Activated CD4-positive, alpha-beta memory T cell treated with anti-CD3 and anti-CD28 coated beads, Interleukin-2, amount 10 ng/mL, durations not matched to agents 7 days and 5 days (primary cell): ENCODE results near the gene OSBPL3. TPM values are rescaled to one million over a fixed set of nuclear protein-coding genes. Genes with fewer than 3 reads are reported as not detected.

Experiments used
- CTCF ChIA-PET: fragments of 350-600 bp; sonication (Branson Sonifier 250); formaldehyde crosslinking; loops from one replicate; lab custom pipeline; 2021; ENCODE audit warnings: antibody characterized with exemption, inconsistent platforms; lab: Charles Lee
- POLR2A ChIA-PET: fragments of 350-600 bp; sonication (Branson Sonifier 250); formaldehyde crosslinking; loops from one replicate; lab custom pipeline; 2021; ENCODE audit warnings: antibody characterized with exemption; lab: Charles Lee
- DNase-seq: peaks from one replicate; pipeline ENCODE4 v3.0.0-alpha.2; 2020
- H3K27ac Mint-ChIP-seq: one replicate; pipeline ENCODE4 v1.8.0; 2021; ENCODE audit warnings: mild to moderate bottlenecking, mixed read lengths
- H3K27me3 Mint-ChIP-seq: one replicate; pipeline ENCODE4 v1.8.0; 2021; ENCODE audit warnings: mixed read lengths
- H3K36me3 Mint-ChIP-seq: one replicate; pipeline ENCODE4 v1.8.0; 2021; ENCODE audit warnings: low read depth, mixed read lengths
- H3K4me1 Mint-ChIP-seq: one replicate; pipeline ENCODE4 v1.8.0; 2021; ENCODE audit warnings: mixed read lengths
- H3K4me3 Mint-ChIP-seq: one replicate; pipeline ENCODE4 v1.8.0; 2021; ENCODE audit warnings: mild to moderate bottlenecking, mixed read lengths
- H3K9me3 Mint-ChIP-seq: one replicate; pipeline ENCODE4 v1.8.0; 2021; ENCODE audit warnings: mixed read lengths
- total RNA-seq, 2 experiments: library from RNA; stranded (reverse); gene quantifications; one replicate each; pipeline ENCODE4 v1.2.3, GENCODE V29; 2021

Gene OSBPL3
- total RNA-seq, 2 experiments from 2014 or later = 90.3 to 99.9 TPM

DNA sequence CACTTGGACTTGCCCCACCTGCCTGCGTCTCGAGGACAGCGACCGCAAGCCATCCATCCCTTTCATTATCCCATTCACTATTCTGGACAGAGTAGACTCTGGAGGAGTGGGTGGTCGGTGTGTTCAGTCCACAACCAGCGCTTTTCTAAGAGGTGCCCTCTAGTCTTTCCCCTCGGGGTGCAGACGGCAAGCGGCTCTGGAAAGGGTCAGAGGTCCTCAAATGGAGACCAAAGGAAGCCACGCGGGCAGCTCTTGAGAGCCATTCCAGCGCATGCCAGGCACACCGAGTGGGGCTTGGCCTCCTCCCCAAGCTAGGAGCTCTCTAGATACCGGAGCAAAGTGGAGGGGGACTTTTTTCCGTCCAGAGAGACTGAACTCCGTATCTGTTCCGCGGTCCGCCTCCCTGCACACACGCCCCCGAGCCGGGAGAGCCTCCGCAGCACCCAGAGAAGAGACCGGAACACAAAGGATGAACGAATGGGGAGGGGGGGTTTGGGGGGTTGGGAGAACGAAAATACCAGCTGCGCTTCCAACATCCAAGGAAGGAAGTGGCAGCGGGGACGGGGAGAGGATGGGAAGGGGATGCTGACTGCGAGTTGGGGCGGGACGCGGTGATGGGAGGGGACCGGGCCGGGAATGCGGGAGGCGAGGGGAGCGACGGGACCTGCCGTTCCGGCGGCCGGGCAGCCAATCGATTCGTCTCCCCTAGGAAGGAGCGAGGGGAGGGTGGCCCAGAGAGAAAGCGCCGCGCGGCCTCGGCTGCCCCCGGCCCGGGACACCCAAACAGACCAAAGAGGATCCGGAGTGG, 223.2 kb downstream of the OSBPL3 start:
- peak; percentile 23 for DNase-seq
- ChIA-PET CTCF (interaction anchor here (0.6 to 1.3 kb wide), 3 partner anchors 88 to 368 kb away, joined by 3 read pairs; partner anchors contain the start of gene CYCS), POLR2A (interaction anchor here (1.2 to 1.9 kb wide), 4 partner anchors 13 to 368 kb away, joined by 4 to 10 read pairs (median 4); partner anchors contain the start of gene CYCS)
- H3K4me1 Mint-ChIP-seq = peaks cover 25% of the 10 kb centered on the region
- H3K4me3 Mint-ChIP-seq = peak overlapping the region; percentile 74
- no peaks in the 10 kb centered on the region for H3K9me3 Mint-ChIP-seq
- peaks cover 69% of the 10 kb centered on the region for H3K27me3 Mint-ChIP-seq
- H3K36me3 Mint-ChIP-seq = no peaks in the 10 kb centered on the region
- no peak overlapping the region for H3K27ac Mint-ChIP-seq

DNA sequence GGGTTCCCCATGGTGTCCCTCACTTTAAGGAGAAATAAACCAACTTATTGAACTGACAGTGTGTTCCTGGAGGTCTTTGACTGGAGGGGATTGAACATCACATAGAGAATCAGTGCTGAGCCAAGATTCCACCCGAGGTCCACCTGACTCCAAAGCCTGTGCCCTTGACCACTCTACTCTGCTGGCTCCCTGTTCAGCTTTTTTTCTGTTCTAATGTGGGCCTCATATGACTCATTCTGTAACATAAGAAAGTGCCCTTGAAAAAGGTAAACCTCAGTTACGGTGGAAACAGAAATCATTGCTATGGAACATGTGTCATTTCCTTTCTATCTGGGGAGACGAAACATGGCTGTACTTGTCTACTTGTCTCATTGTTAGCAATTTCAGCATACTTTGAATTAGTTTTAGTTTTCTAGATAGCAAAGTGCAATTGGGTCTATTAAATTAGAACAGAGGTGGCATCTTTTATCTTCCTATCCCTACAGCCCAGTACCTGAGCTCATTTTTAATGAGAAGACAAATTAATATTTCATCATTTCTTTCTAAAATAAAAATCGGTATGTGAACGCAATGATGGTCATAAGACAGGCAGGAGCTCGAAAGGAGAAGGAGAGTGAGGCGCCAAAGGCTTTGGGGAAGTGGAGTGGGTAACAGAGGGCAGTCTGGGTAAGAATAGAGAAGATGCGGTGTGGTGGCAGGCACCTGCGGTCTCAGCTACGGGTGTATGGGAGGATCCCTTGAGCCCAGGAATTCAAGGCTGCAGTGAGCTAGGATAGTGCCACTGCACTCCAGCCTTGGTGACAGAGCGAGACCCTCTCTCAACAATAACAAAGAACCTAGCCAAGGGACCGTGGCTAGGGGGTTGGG, 224.2 kb downstream of the OSBPL3 start:
- Mint-ChIP-seq H3K36me3 (no peaks in the 10 kb centered on the region), H3K27me3 (peaks cover 61% of the 10 kb centered on the region), H3K4me3 (peak overlapping the region; percentile 74), H3K9me3 (no peaks in the 10 kb centered on the region), H3K4me1 (peaks cover 25% of the 10 kb centered on the region), H3K27ac (peak overlapping the region; percentile 25)
- no peak for DNase-seq
- CTCF ChIA-PET = interaction anchor here (0.6 to 1.3 kb wide), 3 partner anchors 89 to 369 kb away, joined by 3 read pairs; partner anchors contain the start of gene CYCS
- POLR2A ChIA-PET = interaction anchor here (1.2 to 1.9 kb wide), 4 partner anchors 14 to 369 kb away, joined by 4 to 10 read pairs (median 4); partner anchors contain the start of gene CYCS

DNA sequence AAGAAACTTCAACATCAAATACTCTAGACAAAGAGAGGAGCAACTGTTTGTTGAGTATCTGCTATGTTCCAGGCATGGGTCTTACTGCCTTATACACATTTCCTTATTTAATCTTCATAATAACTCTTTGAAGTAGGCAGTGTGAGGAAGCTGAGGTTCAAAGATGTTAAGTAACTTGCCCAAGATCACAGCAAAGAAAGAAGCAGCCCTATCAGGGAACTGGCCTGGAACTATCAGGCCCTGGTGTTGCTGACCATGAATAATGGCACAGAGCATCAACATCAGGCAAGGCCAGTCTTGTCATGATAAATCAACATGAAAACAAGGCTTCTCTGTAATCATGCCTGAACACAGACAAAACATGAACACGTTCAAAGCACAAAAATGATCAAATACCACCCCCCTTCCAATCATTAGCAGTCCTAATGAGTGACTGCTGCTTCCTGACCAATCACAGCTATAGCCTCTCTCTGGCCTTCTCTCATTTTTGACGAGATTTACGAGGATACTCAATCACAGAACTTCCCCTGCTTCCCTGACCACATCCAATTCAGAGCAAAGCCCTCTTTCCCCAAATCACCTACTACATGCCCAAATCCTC, 225.0 kb downstream of the OSBPL3 start:
- no peak for DNase-seq
- CTCF ChIA-PET = no interaction called here
- no peaks in the 10 kb centered on the region for H3K36me3 Mint-ChIP-seq
- H3K9me3 Mint-ChIP-seq = no peaks in the 10 kb centered on the region
- H3K4me3 Mint-ChIP-seq = no peak overlapping the region
- no peak overlapping the region for H3K27ac Mint-ChIP-seq
- POLR2A ChIA-PET = interaction anchor here (1.3 kb wide), 1 partner anchor 46 kb away, joined by 5 read pairs; no protein-coding TSS in a partner anchor
- peaks cover 25% of the 10 kb centered on the region for H3K4me1 Mint-ChIP-seq
- H3K27me3 Mint-ChIP-seq = peaks cover 56% of the 10 kb centered on the region

DNA sequence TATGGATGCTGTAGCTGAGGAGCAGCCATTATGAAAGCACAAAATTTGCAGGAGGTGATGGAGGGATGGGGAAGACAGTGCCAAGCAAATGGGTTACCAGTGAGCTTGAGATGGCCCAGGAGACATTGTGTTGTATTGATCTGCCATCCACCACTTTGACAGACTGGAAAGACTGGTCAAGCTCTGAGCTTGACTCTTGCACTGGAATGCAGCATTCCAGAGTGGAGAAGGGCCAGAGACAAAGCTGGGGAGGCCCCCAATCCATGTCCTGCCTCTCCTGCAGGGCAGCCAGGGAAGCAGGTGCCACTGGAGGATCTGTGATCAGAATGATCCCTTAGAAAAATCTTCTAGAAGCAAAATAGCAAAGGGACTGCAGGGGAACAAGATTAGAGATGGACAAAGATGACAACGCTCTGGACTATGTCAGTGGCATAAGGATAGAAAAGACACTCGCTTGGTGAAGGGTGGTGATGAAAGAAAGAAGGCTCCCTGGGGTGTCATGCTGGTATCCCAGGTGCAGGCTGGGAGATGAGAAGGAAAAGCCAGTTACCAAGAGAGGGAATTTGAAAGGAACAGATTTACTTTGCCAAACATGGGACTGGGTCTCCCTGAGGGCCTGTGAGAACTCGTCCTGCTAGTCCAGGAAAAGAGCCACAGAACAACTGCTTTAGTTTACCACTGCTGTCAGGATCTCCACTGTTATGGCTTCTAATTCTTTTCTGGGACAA, 227.7 kb downstream of the OSBPL3 start:
- H3K4me1 Mint-ChIP-seq = peaks cover 21% of the 10 kb centered on the region
- no peak overlapping the region for H3K4me3 Mint-ChIP-seq

DNA sequence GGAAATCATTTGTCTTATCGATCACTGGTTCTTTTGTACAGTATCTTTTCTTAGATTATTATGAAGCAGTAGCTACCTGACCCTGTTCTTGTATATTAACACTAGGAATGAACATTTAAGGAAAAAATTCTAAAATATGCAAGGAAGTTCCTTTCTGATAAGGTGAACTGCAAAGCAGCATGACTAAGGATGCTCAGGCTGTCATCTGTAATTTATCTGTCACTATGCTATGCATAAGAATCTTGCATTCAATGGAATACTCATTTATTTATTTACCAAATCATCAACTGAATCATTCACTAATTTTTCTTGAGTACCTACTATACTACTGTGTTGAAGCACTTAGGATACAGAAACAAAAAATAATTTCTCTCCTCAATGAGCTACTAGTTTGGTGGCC, 228.5 kb downstream of the OSBPL3 start:
- ChIA-PET POLR2A (no interaction called here), CTCF (no interaction called here)
- no peak overlapping the region for H3K4me3 Mint-ChIP-seq
- DNase-seq = no peak
- H3K9me3 Mint-ChIP-seq = no peaks in the 10 kb centered on the region
- peaks cover 34% of the 10 kb centered on the region for H3K27me3 Mint-ChIP-seq
- H3K4me1 Mint-ChIP-seq = peaks cover 18% of the 10 kb centered on the region
- no peak overlapping the region for H3K27ac Mint-ChIP-seq
- no peaks in the 10 kb centered on the region for H3K36me3 Mint-ChIP-seq

More for the DNA sequence above, 227.7 kb downstream of the OSBPL3 start:
- DNase-seq = no peak
- no peaks in the 10 kb centered on the region for H3K9me3 Mint-ChIP-seq
- H3K27me3 Mint-ChIP-seq = peaks cover 38% of the 10 kb centered on the region
- ChIA-PET CTCF (no interaction called here), POLR2A (no interaction called here)
- no peak overlapping the region for H3K27ac Mint-ChIP-seq
- no peaks in the 10 kb centered on the region for H3K36me3 Mint-ChIP-seq

DNA sequence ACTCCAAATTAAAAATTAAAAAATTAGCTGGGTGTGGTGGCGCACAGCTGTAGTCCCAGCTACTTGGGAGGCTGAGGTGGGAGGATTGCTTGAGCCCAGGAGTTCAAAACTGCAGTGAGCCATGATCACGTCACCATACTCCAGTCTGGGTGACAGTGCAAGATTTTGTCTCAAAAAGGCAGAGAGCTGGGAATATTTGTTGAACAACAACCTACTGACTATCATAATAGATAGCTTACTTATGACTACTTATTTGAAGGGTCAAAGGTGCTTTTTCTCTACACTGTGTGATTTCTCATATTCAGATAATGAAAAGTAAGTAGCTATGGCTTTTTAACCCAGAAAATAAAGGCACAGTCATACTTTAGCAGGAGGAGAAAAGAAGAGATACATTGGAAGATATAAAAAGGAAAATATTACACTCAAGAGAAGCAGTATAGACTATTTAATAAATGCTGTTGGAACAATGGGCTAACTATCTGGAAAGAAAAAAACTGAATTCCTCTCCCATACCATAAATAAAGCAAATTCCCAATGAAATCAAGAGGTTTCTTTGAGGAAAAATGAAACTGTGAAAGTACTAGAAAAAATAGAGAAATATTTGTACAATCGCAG, 229.4 kb downstream of the OSBPL3 start:
- Mint-ChIP-seq H3K27ac (no peak overlapping the region), H3K4me3 (no peak overlapping the region), H3K27me3 (peaks cover 26% of the 10 kb centered on the region), H3K4me1 (peaks cover 8% of the 10 kb centered on the region), H3K9me3 (no peaks in the 10 kb centered on the region), H3K36me3 (no peaks in the 10 kb centered on the region)
- POLR2A ChIA-PET = no interaction called here
- no peak for DNase-seq
- CTCF ChIA-PET = interaction anchor here (0.7 to 1.2 kb wide), 2 partner anchors 61 to 344 kb away, joined by 3 read pairs; no protein-coding TSS in a partner anchor

DNA sequence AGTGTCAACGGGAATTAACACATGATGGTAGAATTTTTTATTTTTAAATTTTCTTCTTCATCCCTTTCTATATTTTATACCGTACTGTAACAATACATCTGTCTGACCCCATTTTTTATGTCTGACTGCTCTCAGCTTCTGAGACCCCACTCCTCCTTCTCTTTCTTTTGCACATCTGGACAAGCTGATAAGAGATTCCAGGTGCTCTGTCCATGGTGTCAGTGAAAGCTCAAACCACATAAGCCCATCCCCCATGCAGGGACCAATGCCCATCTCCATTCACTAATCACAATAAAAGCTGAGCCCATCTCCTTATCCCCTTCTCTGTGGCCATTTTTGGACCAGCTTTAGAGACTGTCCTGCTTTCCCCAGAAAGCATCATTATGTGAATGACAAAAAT, 231.5 kb downstream of the OSBPL3 start:
- POLR2A ChIA-PET = no interaction called here
- Mint-ChIP-seq H3K9me3 (no peaks in the 10 kb centered on the region), H3K27ac (no peak overlapping the region), H3K4me3 (no peak overlapping the region), H3K27me3 (peaks cover 25% of the 10 kb centered on the region), H3K36me3 (no peaks in the 10 kb centered on the region), H3K4me1 (no peaks in the 10 kb centered on the region)
- no peak for DNase-seq
- CTCF ChIA-PET = interaction anchor here (1.0 to 1.1 kb wide), 2 partner anchors 64 to 345 kb away, joined by 3 to 5 read pairs; no protein-coding TSS in a partner anchor

Other genes with a start within 250 kb of the OSBPL3 start
- 1 to 10 TPM; 1.7 to 1.8 TPM for gene GSDME, start 222.7 kb downstream of the OSBPL3 start, total RNA-seq
- gene CYCS, start 145.1 kb upstream of the OSBPL3 start, total RNA-seq = 100 to 1,000 TPM; 108 to 111 TPM
- gene NPVF, start 248.3 kb upstream of the OSBPL3 start, total RNA-seq = not detected